Embryonic facial prominence (tissue), 1 donor: Measurements from ENCODE around the gene MED27.
"Not testable (repeated sequence)": the region's sequence is repeated elsewhere in the genome, so short reads cannot be mapped to it uniquely, and the experiment has no call there.

ENCODE experiments used
- DNase-seq: peaks from one replicate; pipeline ENCODE4 v3.0.0-alpha.2; 2016; ENCODE audit errors: extremely low spot score

The MED27 gene

GRCh38 chr9:132018957-132019405 is 60.7 kb downstream of the MED27 start:
- DNase-seq = no peak

- DNase-seq = no peak
Measured at GRCh38 chr9:132016456-132016855, 63.2 kb downstream of the MED27 start.

DNA sequence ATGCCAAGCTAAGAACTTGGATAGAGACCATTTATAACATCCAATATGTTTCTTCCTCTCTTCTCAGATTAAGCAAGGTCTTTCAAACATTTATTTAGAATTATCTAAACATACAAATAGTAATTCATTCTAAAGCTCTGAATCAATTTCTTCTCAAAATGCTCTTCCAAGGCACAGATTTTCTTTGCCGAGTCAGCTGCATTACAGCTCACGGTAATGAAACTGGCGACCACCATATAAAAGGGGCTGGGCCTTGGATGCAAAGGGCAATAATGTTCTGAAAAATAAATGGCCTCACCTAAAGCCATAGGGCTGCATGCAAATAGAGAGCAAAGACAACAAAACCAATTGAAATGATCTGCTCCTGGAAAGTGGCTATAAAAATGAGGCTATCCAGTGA is 63.8 kb downstream of the MED27 start:
- DNase-seq = no peak

DNA sequence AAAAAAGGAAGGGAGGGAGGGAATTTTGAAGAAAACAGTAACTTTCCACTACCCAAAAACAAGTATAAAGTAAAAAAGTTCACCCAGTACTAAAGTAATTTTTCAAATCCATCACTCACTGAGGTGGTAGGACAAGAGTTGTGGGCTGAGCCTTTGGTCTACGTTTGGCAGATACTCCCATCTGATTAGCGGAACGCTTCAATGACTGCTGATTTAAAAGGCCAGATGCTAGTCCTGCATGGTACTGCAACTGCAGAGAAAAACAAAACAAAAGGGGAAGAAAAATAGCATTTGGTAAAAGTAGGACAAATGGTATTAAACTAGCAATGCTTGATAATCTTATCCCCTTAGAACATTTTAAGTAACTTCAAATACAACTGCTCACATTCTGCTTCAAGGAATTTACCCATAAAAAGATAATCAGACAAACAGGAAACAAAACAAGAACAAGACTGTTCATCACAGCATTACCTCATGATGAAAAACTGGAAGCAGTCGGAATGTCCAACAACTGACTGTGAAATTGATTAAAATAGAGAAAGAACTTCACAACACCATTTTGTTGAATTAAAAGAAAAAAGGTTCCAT is 65.4 kb downstream of the MED27 start:
- DNase-seq = no peak

GRCh38 chr9:132012704-132013357 is 66.8 kb downstream of the MED27 start:
- no peak for DNase-seq

GRCh38 chr9:132011896-132012295 is 67.8 kb downstream of the MED27 start:
- DNase-seq = no peak

DNA sequence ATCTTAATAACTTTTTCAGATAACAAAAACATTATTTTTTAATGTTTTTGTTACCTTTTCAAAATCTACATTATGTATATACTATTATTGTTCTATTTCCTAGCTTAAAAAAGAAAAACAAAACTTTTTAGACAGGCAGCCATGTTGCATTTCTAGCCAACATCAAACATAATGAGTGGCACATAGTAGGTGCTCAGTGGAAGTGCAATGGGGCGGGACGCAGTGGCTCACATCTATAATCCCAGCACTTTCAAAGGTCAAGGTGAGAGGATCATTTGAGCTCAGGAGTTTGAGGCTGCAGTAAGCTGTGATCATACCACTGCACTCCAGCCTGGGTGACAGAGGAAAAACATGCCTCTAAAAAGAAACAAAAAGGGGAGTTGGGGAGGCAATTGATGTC is 68.4 kb downstream of the MED27 start:
- no peak for DNase-seq

GRCh38 chr9:132010201-132010600 is 69.5 kb downstream of the MED27 start:
- not testable (repeated sequence) for DNase-seq

- DNase-seq = no peak
Measured at GRCh38 chr9:132008855-132009812, 70.5 kb downstream of the MED27 start.

GRCh38 chr9:132008184-132008803 is 71.4 kb downstream of the MED27 start:
- no peak for DNase-seq

DNA sequence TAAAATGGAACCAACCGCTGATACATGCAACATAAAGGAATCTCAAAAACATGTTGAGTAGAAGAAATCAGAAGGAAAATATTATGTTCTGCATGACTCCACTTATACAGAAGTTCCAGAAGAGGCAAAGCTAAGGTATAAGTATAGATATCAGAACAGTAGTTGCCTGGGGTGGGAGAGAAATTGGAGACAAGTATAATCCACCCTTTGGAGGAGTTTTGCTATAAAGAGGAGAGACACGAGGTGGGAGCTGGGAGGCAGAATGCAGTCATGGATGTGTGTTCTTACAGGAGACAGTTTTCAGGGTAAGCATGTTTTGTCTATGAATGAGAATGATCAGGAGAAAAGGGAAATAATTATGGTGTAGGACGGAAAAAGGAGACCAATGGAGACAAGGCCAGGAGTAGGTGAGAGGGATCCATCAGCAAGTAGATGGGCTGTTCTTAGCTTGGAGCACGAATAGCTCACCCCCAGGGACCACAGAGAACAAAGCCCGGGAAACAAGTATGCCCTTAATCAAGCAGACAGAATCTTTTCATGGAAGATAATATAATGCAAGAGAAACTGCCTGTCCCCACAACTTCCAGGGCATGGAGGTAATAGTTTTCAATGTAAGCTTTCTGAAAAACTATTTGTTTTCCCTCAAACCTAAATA is 72.2 kb downstream of the MED27 start:
- no peak for DNase-seq

GRCh38 chr9:132006677-132007370 is 72.8 kb downstream of the MED27 start:
- no peak for DNase-seq

- DNase-seq = no peak
Measured at GRCh38 chr9:132005899-132006298, 73.8 kb downstream of the MED27 start.

GRCh38 chr9:132004323-132004722 is 75.3 kb downstream of the MED27 start:
- no peak for DNase-seq

- DNase-seq = no peak
Measured at GRCh38 chr9:132003896-132004295, 75.8 kb downstream of the MED27 start.

- no peak for DNase-seq
Measured at GRCh38 chr9:132003319-132003704, 76.4 kb downstream of the MED27 start.

DNA sequence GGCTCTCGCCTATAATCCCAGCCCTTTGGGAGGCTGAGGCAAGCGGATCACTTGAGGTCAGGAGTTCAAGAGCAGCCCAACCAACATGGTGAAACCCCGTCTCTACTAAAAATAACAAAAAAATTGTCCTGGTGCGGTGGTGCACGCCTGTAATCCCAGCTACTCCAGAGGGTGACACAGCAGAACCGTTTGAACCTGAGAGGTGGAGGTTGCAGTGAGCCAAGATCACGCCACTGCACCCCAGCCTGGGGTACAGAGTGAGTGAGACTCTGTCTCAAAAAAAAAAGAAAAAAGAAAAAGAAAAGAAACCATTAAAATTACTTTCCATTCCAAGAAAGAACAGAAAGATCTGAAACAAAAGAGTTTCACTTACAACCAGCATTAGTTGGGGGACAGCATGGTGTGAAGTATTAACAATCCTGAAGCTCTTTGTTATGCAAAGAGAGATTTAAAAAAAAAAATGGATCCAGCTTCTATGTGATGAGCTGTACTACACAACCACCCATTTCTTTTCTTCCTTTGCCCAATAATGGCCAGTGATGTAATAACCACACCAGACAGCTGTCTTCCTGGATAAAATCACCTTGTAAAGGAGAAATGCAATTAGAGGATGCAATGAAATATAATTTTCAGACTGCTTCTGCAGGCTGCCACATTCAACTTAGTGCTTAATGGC is 76.9 kb downstream of the MED27 start:
- DNase-seq = no peak

DNA sequence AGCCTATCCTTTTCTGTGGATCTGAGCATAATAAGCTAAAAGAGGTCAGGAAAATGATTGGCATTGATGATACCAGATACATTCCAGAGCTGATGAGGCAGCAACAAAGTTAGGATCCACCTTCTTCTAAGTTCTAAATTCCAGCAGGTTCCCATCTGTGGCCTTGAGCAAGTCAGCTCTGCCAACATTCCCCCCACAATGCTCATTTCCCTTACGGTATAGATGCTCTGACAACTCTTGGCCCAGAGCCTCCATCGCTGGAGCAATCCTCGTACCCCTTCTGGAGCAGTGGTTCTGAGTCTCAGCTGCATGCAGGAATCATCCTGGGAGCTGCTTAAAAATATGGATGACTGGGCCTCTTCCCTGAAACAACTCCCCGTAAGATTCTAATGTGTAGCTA is 78.1 kb downstream of the MED27 start:
- DNase-seq = no peak

GRCh38 chr9:132000659-132001058 is 79.0 kb downstream of the MED27 start:
- no peak for DNase-seq
